Trophoblast cell (in vitro differentiated cells and primary cell): ENCODE data around the gene KCNJ5.

ENCODE experiments used
- DNase-seq, 2 donors: peaks; one replicate each; pipeline ENCODE4 v3.0.0-alpha.2; 2016
- H2AFZ ChIP-seq: 2 replicates; pipeline ENCODE4 v1.6.1; 2013; ENCODE audit warnings: low read length, moderate library complexity, mild to moderate bottlenecking; ENCODE audit not compliant: insufficient read depth, poor library complexity
- H2AK5ac ChIP-seq: 2 replicates; pipeline ENCODE4 v1.6.1; 2013; ENCODE audit warnings: mild to moderate bottlenecking, low read length
- H2BK120ac ChIP-seq: 2 replicates; pipeline ENCODE4 v1.6.1; 2013; ENCODE audit warnings: low read length, mild to moderate bottlenecking, moderate library complexity; ENCODE audit not compliant: insufficient read depth, poor library complexity
- H2BK12ac ChIP-seq: 2 replicates; pipeline ENCODE4 v1.6.1; 2013; ENCODE audit warnings: mild to moderate bottlenecking, low read length, moderate library complexity
- H2BK5ac ChIP-seq: 2 replicates; pipeline ENCODE4 v1.6.1; 2013; ENCODE audit warnings: low read length, low read depth, moderate library complexity, mild to moderate bottlenecking; ENCODE audit not compliant: poor library complexity
- H3K14ac ChIP-seq: 2 replicates; pipeline ENCODE4 v1.6.1; 2013; ENCODE audit warnings: mild to moderate bottlenecking, low read length
- H3K18ac ChIP-seq: 2 replicates; pipeline ENCODE4 v1.6.1; 2013; ENCODE audit warnings: mild to moderate bottlenecking, low read length
- H3K23ac ChIP-seq: 2 replicates; pipeline ENCODE4 v1.6.1; 2013; ENCODE audit warnings: low read length
- H3K27ac ChIP-seq: 2 replicates; pipeline ENCODE4 v1.5.1; 2013; ENCODE audit warnings: low read depth, mild to moderate bottlenecking, inconsistent platforms, low read length, moderate library complexity
- H3K27me3 ChIP-seq: 2 replicates; pipeline ENCODE4 v1.6.1; 2013; ENCODE audit warnings: inconsistent platforms, mild to moderate bottlenecking, low read length, moderate library complexity; ENCODE audit not compliant: insufficient read depth
- H3K36me3 ChIP-seq, 2 experiments: 1 replicate in 1 of 2; 2 replicates in 1 of 2; pipeline ENCODE4 v1.6.1; 2013; ENCODE audit warnings: low read length in 2 of 2, mild to moderate bottlenecking in 2 of 2, moderate library complexity in 1 of 2; ENCODE audit not compliant: insufficient read depth in 2 of 2, control insufficient read depth in 1 of 2
- H3K4ac ChIP-seq: 2 replicates; pipeline ENCODE4 v1.6.1; 2013; ENCODE audit warnings: low read depth, mild to moderate bottlenecking, low read length, moderate library complexity
- H3K4me1 ChIP-seq, 2 experiments: 1 replicate in 1 of 2; 2 replicates in 1 of 2; pipeline ENCODE4 v1.6.1; 2013; ENCODE audit warnings: low read length in 2 of 2, mild to moderate bottlenecking in 2 of 2, moderate library complexity in 1 of 2; ENCODE audit not compliant: insufficient read depth in 2 of 2, control insufficient read depth in 1 of 2
- H3K4me2 ChIP-seq: 2 replicates; pipeline ENCODE4 v1.6.1; 2013; ENCODE audit warnings: inconsistent platforms, mild to moderate bottlenecking, low read length, moderate library complexity
- H3K4me3 ChIP-seq: 2 replicates; pipeline ENCODE4 v1.5.1; 2013; ENCODE audit warnings: mild to moderate bottlenecking, low read depth, low read length, inconsistent platforms
- H3K79me1 ChIP-seq: one replicate; pipeline ENCODE4 v1.6.1; 2013; ENCODE audit warnings: low read length
- H3K79me2 ChIP-seq: 2 replicates; pipeline ENCODE4 v1.6.1; 2013; ENCODE audit warnings: low read length, mild to moderate bottlenecking; ENCODE audit not compliant: control insufficient read depth, insufficient read depth, poor library complexity
- H3K9ac ChIP-seq: 2 replicates; pipeline ENCODE4 v1.6.1; 2013; ENCODE audit warnings: mild to moderate bottlenecking, low read length
- H3K9me3 ChIP-seq: 2 replicates; pipeline ENCODE4 v1.6.1; 2013; ENCODE audit warnings: low read depth, mild to moderate bottlenecking, control low read depth, inconsistent platforms, low read length; ENCODE audit not compliant: insufficient read depth
- H4K12ac ChIP-seq: 2 replicates; pipeline ENCODE4 v1.6.1; 2013; ENCODE audit warnings: low read depth, mild to moderate bottlenecking, low read length, moderate library complexity
- H4K8ac ChIP-seq: 2 replicates; pipeline ENCODE4 v1.6.1; 2013; ENCODE audit warnings: low read depth, mild to moderate bottlenecking, low read length, moderate library complexity
- H4K91ac ChIP-seq: one replicate; pipeline ENCODE4 v1.6.1; 2013; ENCODE audit warnings: low read depth, mild to moderate bottlenecking, low read length, moderate library complexity
- WGBS: extraction: QIAGEN DNeasy Blood & Tissue Kit; methylation state at CpG from one replicate; pipeline ENCODE4 v1.1.7; 2013; ENCODE audit warnings: missing lambda C conversion rate; ENCODE audit not compliant: insufficient read length, insufficient coverage; ENCODE audit errors: extremely low coverage; 5-methylcytosine and 5-hydroxymethylcytosine counted together

Gene KCNJ5

DNA sequence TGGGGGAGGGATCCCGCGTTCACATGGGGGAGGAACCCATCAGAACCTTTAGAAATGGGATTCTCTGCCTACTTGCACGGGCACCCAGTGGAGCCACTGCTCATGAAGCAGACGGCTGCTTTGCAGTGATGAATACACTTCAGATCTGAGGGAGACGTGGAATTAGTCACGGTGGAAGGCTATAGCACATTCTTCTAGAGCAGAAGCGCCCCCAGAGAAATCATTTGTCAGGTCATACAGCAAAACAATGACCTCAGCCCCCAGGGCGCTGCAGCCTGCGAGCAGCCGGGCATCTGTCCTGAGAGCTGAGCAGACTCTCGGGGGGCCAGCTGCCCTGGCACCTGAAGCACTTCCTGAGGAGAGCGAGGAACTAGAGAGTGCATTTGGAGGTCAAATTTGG lies 38.8 kb downstream of the KCNJ5 start:
- Histone ChIP-seq H4K91ac (no peak overlapping the region), H3K4me1 (no peaks in the 10 kb centered on the region), H3K4ac (no peak overlapping the region), H3K23ac (no peak overlapping the region), H3K4me3 (no peak overlapping the region), H3K27me3 (no peaks in the 10 kb centered on the region), H3K9ac (no peak overlapping the region), H3K14ac (no peak overlapping the region), H3K9me3 (no peaks in the 10 kb centered on the region), H4K12ac (no peak overlapping the region), H4K8ac (no peak overlapping the region), H2BK12ac (no peak overlapping the region), H3K79me2 (no peaks in the 10 kb centered on the region), H3K18ac (no peak overlapping the region), H3K36me3 (no peaks in the 10 kb centered on the region), H2BK5ac (no peak overlapping the region), H2BK120ac (no peak overlapping the region), H2AFZ (no peak overlapping the region), H3K27ac (no peak overlapping the region), H3K4me2 (no peak overlapping the region), H3K79me1 (no peaks in the 10 kb centered on the region), H2AK5ac (no peak overlapping the region)
- DNase-seq, result no peak
- WGBS, result no CpG with 5 or more reads among the region's 12 CpGs

DNA sequence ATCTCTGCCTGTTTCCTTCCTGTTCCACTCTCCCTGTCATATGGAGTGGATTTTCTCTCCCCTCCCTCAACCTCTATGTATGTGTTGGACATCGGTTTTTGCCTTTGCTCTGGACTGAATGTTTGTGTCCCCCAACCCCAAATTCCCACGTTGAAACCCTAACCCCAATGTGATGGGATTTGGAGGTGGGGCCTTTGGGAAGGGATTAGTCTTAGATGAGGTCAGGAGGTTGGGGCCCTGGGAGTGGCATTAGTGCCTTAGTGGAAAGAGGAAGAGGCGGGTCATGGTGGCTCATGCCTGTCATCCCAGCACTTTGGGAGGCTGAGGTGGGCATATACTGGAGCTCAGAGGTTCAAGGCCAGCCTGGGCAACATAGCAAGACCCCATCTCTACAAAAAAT lies 39.9 kb downstream of the KCNJ5 start:
- no peaks in the 10 kb centered on the region for H3K79me1 ChIP-seq
- no peak overlapping the region for H4K91ac ChIP-seq
- WGBS, result no CpG with 5 or more reads among the region's 3 CpGs
- no peak overlapping the region for H3K9ac ChIP-seq
- no peak overlapping the region for H3K4me3 ChIP-seq
- no peak overlapping the region for H4K8ac ChIP-seq
- DNase-seq, result no peak
- H3K4me1 ChIP-seq, result no peaks in the 10 kb centered on the region
- H3K4ac ChIP-seq, result no peak overlapping the region
- no peak overlapping the region for H2BK5ac ChIP-seq
- H2BK120ac ChIP-seq, result no peak overlapping the region
- H2BK12ac ChIP-seq, result no peak overlapping the region
- H3K79me2 ChIP-seq, result no peaks in the 10 kb centered on the region
- no peak overlapping the region for H3K27ac ChIP-seq
- H3K4me2 ChIP-seq, result no peak overlapping the region
- H3K23ac ChIP-seq, result no peak overlapping the region
- no peaks in the 10 kb centered on the region for H3K9me3 ChIP-seq
- no peaks in the 10 kb centered on the region for H3K27me3 ChIP-seq
- H3K36me3 ChIP-seq, result no peaks in the 10 kb centered on the region
- no peak overlapping the region for H3K18ac ChIP-seq
- no peak overlapping the region for H2AFZ ChIP-seq
- no peak overlapping the region for H4K12ac ChIP-seq
- H2AK5ac ChIP-seq, result no peak overlapping the region
- H3K14ac ChIP-seq, result no peak overlapping the region

DNA sequence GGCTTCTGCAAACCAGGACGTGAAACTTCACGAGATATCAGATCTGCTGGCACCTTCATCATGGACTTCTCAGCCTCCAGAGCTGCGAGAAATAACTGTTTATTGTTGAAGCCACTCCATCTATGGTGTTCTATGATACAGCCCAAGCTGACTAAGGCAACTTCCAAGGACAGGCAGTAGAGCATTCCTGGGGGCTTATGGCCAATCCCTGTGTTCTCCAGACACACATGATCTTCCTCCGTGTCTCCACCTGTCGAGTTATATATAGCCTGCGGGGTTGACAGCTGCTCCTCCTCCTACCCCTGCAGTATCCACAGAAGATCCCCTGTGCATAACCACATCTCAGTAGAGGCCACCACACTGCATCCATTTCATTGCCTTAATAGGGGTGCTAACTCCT lies 40.5 kb downstream of the KCNJ5 start:
- H3K4me1 ChIP-seq, result peaks cover 0 to 1% of the 10 kb centered on the region in 2 experiments
- H2BK120ac ChIP-seq, result no peak overlapping the region
- no peak overlapping the region for H4K12ac ChIP-seq
- no peak overlapping the region for H3K18ac ChIP-seq
- no peaks in the 10 kb centered on the region for H3K79me1 ChIP-seq
- H2AK5ac ChIP-seq, result no peak overlapping the region
- H2BK5ac ChIP-seq, result no peak overlapping the region
- H3K4ac ChIP-seq, result no peak overlapping the region
- no peak overlapping the region for H3K27ac ChIP-seq
- H3K4me3 ChIP-seq, result no peak overlapping the region
- no peaks in the 10 kb centered on the region for H3K79me2 ChIP-seq
- no peaks in the 10 kb centered on the region for H3K36me3 ChIP-seq
- H3K4me2 ChIP-seq, result no peak overlapping the region
- H3K9ac ChIP-seq, result no peak overlapping the region
- H4K8ac ChIP-seq, result no peak overlapping the region
- WGBS, result no CpG with 5 or more reads among the region's 6 CpGs
- H4K91ac ChIP-seq, result no peak overlapping the region
- H3K23ac ChIP-seq, result no peak overlapping the region
- no peak overlapping the region for H2AFZ ChIP-seq
- no peak overlapping the region for H2BK12ac ChIP-seq
- no peak for DNase-seq
- H3K14ac ChIP-seq, result no peak overlapping the region
- no peaks in the 10 kb centered on the region for H3K27me3 ChIP-seq
- no peaks in the 10 kb centered on the region for H3K9me3 ChIP-seq

DNA sequence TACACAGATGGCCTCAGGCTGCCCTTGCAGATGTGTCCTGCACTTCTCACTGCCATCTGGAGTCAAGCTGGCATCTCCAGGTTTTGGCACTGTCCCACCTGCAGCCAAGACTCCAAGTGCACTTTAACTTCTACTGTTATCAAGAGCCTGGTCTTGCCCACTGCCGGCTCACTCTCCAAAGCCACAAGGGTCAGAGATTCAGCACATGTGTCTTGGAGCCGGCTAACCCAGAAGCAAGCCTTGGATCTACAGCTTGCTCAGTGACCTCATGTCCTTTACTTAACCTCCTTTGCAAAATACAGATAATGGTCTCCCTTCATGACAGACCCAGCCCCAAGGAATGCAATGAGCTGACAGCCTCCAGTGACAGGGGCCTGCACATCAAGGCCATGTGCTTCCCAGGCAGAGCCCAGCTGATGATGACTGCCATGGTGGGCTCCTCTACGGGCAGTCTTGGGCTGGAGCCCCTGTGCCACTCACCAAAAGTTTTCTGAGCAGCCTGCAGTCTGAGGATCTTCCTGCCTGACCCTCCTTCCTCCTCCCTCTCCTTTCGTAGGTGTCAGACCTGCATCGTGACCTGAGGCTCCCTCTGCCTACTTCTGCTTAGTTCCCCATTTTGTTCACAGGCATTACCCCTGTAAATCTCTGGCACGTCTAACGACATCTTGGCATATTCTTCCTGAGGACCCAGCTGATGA lies 42.5 kb downstream of the KCNJ5 start:
- Histone ChIP-seq H3K9me3 (no peaks in the 10 kb centered on the region), H2AFZ (no peak overlapping the region), H2BK5ac (no peak overlapping the region), H3K79me2 (no peaks in the 10 kb centered on the region), H2BK12ac (no peak overlapping the region), H3K14ac (no peak overlapping the region), H3K36me3 (no peaks in the 10 kb centered on the region), H3K27me3 (no peaks in the 10 kb centered on the region), H3K18ac (no peak overlapping the region), H4K91ac (no peak overlapping the region), H3K4me2 (no peak overlapping the region), H3K4ac (no peak overlapping the region), H3K4me1 (peaks cover 0 to 4% of the 10 kb centered on the region in 2 experiments), H3K27ac (no peak overlapping the region), H3K9ac (no peak overlapping the region), H2AK5ac (no peak overlapping the region), H4K8ac (no peak overlapping the region), H4K12ac (no peak overlapping the region), H3K23ac (no peak overlapping the region), H3K4me3 (no peak overlapping the region), H2BK120ac (no peak overlapping the region), H3K79me1 (no peaks in the 10 kb centered on the region)
- WGBS, result no CpG with 5 or more reads among the region's 7 CpGs
- DNase-seq, result no peak
